ENCODE data around the gene GNAL.

DNA sequence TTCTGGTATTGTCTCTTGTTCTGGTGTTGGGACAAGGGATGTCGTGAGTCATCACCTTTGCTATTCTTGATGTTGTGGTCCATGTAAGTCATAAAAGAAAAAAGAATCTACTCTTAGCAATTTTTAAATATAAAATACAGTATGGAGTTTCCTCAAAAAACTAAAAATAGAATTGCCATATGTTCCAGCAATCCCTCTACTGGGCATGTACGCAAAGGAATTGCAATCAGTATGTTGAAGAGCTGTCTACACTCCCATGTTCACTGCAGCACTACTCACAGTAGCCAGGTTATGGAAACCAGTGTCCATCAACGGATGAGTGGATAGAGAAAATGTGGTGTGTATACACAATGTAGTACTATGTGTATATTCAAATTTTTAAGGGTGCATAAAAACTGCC, 10.9 kb upstream of the GNAL start:
- TF ChIP-seq, protein P1, sequence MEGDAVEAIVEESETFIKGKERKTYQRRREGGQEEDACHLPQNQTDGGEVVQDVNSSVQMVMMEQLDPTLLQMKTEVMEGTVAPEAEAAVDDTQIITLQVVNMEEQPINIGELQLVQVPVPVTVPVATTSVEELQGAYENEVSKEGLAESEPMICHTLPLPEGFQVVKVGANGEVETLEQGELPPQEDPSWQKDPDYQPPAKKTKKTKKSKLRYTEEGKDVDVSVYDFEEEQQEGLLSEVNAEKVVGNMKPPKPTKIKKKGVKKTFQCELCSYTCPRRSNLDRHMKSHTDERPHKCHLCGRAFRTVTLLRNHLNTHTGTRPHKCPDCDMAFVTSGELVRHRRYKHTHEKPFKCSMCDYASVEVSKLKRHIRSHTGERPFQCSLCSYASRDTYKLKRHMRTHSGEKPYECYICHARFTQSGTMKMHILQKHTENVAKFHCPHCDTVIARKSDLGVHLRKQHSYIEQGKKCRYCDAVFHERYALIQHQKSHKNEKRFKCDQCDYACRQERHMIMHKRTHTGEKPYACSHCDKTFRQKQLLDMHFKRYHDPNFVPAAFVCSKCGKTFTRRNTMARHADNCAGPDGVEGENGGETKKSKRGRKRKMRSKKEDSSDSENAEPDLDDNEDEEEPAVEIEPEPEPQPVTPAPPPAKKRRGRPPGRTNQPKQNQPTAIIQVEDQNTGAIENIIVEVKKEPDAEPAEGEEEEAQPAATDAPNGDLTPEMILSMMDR (conservative IDR thresholded peaks at IDR 0.05; ENCODE audit: low read depth, low read length) = no peak
- no peak for TF ChIP-seq POLR2A (IDR thresholded peaks at IDR 0.05; ENCODE audit: low read depth, low read length)
- TF ChIP-seq RAD21 (IDR thresholded peaks at IDR 0.05; ENCODE audit: low read length) = no peak
- no peak for TF ChIP-seq MAFK (IDR thresholded peaks at IDR 0.05; ENCODE audit: low read depth, low read length)
- TF ChIP-seq BHLHE40 (IDR thresholded peaks at IDR 0.05; ENCODE audit: low read depth, low read length) = no peak
- TF ChIP-seq, protein P2, sequence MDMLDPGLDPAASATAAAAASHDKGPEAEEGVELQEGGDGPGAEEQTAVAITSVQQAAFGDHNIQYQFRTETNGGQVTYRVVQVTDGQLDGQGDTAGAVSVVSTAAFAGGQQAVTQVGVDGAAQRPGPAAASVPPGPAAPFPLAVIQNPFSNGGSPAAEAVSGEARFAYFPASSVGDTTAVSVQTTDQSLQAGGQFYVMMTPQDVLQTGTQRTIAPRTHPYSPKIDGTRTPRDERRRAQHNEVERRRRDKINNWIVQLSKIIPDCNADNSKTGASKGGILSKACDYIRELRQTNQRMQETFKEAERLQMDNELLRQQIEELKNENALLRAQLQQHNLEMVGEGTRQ (IDR thresholded peaks at IDR 0.05; ENCODE audit: low read depth, low read length) = no peak
- TF ChIP-seq RFX5 (IDR thresholded peaks at IDR 0.05; ENCODE audit: low read depth, low read length) = no peak
- TF ChIP-seq, protein P3, sequence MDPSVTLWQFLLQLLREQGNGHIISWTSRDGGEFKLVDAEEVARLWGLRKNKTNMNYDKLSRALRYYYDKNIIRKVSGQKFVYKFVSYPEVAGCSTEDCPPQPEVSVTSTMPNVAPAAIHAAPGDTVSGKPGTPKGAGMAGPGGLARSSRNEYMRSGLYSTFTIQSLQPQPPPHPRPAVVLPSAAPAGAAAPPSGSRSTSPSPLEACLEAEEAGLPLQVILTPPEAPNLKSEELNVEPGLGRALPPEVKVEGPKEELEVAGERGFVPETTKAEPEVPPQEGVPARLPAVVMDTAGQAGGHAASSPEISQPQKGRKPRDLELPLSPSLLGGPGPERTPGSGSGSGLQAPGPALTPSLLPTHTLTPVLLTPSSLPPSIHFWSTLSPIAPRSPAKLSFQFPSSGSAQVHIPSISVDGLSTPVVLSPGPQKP (IDR thresholded peaks at IDR 0.05; ENCODE audit: borderline replicate concordance, low read depth, low read length) = no peak
- no peak for TF ChIP-seq RCOR1 (IDR thresholded peaks at IDR 0.05; ENCODE audit: insufficient replicate concordance, low read length)
- no peak for TF ChIP-seq CEBPB (IDR thresholded peaks at IDR 0.05; ENCODE audit: low read depth, low read length)
- no peak for TF ChIP-seq FOS (IDR thresholded peaks at IDR 0.05; ENCODE audit: low read depth, low read length)
